ENCODE results near the gene KRT75.

The KRT75 gene

DNA sequence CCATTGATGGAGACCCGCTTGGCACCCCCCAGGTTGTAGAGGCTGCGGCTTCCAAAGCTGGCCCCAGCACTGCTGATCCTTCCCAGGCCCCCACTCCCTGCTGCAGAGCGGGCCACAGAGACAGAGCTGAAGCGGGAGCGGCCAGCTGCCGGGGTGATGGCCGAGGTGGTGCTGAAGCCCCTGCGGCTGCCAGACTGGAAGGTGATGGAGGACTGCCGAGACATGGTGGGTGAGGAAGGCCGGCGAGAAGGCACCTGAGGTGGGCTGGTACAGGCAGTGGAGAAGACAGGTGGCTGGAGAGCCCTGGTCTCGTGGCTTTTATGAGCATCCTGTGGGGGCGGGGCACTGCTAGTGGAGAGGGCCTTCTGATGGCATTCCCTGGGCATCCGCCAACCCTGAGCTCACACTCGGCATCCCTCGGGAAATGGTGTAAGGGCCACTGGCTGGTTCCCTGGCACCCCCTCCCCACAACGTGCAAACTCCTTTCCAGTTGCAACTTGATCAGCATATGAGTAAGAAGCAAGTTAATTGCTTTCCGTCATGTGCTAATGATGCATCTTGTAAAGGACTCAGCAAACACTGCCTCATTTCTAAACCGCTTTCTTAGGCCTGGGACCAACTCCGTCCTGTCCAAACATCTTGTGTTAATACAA is at the start of gene KRT75:
TSS of gene KRT75 (minus strand) at position 291 of the 653 bp plus-strand sequence. CDS start at position 224, 67 bp downstream.
- no peak for TF ChIP-seq CTCF (IDR thresholded peaks at IDR 0.05)

- TF ChIP-seq CTCF (IDR thresholded peaks at IDR 0.05), result no peak
These were observed 45.9 kb upstream of the KRT75 start for GRCh38 chr12:52480073-52480472.

DNA sequence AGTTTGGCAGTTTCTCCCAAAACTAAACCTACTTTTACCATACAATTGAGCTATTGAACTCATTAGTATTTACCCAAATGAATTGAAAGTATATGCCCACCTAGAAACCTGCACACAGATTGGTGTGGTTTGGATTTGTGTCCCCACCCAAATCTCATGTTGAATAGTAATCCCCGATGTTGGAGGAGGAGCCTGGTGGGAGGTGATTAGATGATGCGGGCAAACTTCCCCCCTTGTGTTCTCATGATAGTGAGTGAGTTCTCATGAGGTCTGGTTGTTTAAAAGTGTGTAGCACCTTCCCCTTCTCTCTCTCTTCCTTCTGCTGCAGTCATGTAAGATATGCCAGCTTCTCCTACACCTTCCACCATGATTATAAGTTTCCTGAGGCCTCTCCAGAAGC is 43.5 kb upstream of the KRT75 start:
- no peak for TF ChIP-seq CTCF (IDR thresholded peaks at IDR 0.05)

- TF ChIP-seq CTCF (IDR thresholded peaks at IDR 0.05), result no peak
These were observed 40.0 kb upstream of the KRT75 start for GRCh38 chr12:52474212-52474611.

DNA sequence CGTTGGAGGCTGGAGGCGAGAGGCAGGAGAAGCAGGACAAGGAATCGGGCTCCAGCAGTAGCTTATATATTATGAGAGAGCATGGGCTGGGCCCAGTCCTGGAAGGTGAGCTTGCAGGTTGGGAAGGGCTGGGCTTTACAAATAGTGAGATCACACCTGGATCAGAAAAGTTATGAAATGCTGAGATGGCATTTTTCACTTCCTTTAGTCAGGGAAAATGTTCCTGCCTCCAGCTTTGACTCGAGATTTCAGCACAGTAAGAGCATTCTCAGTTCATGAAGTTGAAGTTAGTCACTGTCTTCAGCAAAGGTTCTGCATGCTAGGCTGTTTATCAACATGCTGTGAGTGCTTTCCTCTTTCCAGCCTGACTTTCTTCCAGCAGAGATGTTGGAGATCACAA is 39.6 kb upstream of the KRT75 start, which contains the start of gene KRT6C:
TSS of gene KRT6C (minus strand) at position 38 of the 400 bp plus-strand sequence. CDS start 68 bp downstream, outside the sequence.
- TF ChIP-seq CTCF (IDR thresholded peaks at IDR 0.05), result no peak

DNA sequence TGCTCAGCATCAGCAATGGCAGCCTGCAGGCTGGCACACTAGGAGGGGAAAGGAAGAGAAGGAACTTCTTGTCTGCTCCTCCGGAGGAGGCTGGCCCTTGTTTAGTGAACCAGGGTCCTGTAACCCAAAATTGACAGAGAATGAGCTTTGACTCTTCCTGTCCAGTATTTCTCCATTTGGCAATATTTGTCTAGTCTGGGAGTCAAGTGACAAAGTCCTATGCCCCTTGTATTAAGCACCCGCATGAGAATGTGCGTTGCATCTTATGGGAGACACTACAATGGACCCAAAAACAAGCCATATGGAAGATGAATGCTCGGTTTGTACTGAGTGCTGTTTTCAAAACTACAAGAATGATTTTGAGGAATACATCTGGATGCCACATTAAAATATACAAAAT is 35.7 kb upstream of the KRT75 start:
- no peak for TF ChIP-seq CTCF (IDR thresholded peaks at IDR 0.05)

DNA sequence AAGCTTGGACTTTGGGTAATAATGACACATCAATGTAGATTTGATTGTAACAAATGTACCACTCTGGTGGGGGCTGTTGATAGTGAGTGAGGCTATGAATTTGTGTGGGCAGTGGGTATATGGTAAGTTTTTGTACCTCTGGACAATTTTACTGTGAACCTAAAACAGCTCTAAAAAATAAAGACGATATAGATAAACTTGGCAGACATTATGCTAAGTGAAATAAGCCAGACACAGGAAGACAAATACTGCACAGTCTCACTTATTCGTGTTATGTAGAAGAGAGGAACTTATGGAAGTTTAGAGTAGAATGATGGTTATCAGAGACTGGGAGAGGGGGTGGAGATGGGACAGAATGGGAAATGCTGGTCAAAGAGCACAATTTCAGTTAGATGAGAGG is 30.7 kb upstream of the KRT75 start:
- no peak for TF ChIP-seq CTCF (IDR thresholded peaks at IDR 0.05)

DNA sequence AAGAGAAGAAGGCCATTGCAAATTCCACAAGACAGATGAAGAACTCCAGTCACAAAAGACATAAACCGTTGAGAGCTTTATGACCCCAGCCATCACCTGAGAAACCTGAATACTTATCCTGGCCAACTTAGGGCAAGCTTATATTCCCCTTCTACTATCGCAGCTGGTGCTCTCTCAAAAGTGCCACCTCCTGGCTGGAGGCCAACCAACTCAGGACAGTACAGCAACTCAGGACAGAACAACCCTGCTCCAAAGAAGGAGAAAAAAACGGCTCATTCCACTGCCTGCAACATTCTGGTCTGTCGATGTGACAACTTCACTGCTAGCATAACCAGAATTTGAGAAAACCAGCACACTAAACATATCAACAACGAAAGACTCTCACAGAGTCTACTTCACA is 27.5 kb upstream of the KRT75 start:
- no peak for TF ChIP-seq CTCF (IDR thresholded peaks at IDR 0.05)

All from LNCAP (cell line).